Activated CD4-positive, CD25-positive, alpha-beta regulatory T cell treated with anti-CD3 and anti-CD28 coated beads, Interleukin-2, amount 50 U/mL, for 72 hours (primary cell): ENCODE measurements around the gene HRH4.

Experiments
- DNase-seq: peaks from one replicate; pipeline ENCODE4 v3.0.0; 2021

HRH4 gene

DNA sequence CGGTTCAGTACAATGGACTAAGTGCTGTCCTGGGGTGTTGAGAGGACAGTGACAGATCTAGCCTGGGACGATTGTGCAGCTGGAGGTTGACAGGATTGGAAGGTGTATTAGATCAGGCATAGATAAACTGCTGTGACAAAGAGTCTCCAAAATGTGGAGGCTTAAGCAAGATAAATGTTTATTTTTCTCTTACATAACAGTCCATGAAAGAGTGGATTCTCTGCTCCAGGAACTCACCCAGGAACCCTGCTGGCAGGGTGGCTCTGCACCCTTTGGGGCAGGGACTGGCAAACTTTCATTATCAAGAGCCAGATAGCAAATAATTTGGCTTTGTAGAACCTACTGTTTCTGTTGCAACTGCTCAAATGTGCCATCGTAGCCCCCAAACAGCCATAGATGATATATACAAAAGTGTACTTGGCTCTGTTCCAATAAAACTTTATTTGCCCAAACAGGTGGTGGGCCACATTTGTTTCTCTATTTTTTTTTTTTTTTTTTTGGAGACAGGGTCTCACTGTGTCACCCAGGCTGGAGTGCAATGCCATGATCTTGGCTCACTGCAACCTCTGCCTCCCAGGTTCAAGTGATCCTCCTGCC is 9.7 kb downstream of the HRH4 start:
- no peak for DNase-seq

GRCh38 chr18:24470805-24471204 is 10.4 kb downstream of the HRH4 start:
- no peak for DNase-seq

DNA sequence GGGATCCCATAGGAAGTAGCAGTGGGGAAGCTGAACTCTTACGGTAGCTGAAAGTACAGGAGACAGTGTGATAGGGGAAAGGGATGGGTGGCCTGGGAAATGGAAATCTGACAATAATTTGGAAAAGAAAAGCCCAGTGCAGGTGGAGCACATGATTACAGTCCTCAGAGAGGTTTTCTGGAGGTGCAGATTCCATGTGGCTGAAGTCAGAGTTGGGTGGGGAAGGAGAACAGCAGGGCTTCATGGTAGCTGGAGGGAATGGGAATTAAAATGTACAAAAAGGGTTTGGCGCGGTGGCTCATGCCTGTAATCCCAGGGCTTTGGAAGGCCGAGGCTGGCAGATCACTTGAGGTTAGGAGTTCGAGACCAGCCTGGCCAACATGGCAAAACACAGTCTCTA is 12.2 kb downstream of the HRH4 start:
- no peak for DNase-seq

- no peak for DNase-seq
Measured at GRCh38 chr18:24474406-24474805, 14.0 kb downstream of the HRH4 start.

DNA sequence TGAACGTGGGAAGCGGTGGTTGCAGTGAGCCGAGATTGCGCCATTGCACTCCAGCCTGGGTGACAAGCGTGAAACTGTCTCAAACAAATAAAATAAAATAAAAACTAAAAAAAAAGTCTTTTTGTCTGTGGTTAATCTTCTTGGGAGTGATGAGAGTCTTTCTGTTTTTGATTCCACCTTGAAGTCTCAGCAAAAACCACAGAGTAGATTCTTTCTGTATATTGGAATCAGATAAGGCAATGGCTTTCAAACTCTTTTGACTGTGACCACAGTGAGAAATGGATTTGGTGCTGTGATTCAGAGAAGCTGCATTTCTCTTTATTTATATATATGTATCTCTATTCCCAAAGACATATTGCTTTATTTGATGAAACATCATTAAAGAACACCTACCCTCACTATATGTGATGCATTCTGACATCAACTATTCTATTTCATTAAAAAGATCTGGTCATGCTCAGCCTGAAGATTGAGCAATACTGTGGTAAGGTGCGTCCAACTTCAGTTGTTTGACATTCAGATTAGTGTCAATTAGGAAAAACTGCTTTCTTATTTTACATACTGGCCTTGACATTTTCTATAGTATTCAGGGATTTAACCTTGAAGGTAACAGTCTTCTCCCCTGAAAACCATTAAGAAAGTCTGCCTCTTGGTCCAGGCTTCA is 15.6 kb downstream of the HRH4 start:
- DNase-seq: no peak

DNA sequence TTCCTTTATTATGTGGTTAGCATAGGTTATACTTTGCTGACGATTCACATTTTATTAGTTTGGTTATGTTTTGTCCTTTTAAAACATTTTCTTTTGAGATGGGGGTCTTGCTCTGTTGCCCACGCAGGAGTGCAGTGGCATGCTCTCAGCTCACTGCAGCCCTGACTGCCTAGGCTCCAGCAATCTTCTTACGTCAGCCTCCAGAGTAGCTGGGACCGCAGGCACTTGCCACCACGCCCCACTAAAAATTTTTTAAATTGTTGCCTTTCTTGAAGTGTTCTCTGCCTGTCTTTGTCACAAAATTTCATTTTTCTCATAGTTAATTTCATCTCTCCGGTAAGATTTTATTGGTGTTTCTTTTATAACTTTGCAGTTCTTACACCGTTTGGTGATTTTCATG is 18.9 kb downstream of the HRH4 start:
- DNase-seq: no peak

DNA sequence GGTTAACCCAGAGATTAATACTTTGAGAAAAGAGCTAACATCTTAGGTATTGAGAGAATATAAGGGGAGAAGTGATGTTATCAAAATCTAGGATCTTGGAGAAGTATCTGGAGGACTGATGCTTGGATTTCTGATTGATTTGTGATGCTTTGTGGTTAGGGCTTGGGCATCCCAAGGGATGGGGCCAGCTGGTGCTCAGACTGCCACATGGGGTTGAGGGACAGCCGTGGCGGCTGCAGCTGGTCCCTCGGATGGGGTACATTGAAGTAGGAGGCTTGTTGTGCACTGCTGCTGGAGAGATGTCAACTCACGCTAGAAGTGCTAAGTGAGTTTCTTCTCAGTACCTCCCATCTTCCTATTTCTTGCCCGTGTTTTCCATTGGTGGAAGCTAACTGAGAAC is 22.4 kb downstream of the HRH4 start:
- no peak for DNase-seq

DNA sequence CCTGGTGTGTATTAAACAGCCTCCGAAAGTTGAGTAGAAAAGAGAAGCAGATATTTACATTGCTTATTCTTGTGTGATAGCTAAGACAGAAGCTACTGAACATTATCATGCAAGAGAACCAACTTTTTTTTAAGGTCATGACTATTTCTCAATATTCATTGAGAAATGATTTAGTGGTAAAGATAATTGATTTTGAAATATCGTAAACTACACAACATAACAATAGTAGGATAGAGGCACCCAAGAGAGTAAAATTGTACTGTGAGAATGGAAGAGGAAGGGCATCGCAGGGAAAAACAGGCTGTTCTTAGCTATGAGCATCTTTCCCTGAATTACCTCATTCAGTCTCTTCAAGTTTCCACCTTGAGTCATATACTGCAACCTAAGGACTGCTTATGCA is 25.2 kb downstream of the HRH4 start:
- DNase-seq: no peak

GRCh38 chr18:24486684-24487083 is 26.2 kb downstream of the HRH4 start:
- DNase-seq: no peak

- no peak for DNase-seq
Measured at GRCh38 chr18:24488824-24489493, 28.5 kb downstream of the HRH4 start.

DNA sequence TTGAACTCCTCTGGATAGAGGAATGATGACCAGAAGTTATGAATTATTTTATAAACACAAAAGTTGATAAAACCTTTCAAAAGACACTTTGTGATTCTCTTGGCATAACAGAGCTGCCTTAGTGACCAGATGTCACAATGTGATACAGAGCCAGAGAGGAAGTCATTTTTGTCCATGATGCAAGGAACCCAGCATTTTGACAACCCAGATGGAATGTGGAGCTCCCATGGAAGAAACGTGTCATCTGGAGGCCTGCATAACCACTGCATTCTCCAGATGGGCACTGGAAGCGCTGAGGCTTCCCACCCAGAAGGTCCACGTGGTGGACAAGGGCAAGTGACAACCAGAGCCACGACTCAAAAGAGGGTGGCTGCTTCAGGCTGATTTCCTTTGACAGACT is 30.1 kb downstream of the HRH4 start:
- DNase-seq: no peak

DNA sequence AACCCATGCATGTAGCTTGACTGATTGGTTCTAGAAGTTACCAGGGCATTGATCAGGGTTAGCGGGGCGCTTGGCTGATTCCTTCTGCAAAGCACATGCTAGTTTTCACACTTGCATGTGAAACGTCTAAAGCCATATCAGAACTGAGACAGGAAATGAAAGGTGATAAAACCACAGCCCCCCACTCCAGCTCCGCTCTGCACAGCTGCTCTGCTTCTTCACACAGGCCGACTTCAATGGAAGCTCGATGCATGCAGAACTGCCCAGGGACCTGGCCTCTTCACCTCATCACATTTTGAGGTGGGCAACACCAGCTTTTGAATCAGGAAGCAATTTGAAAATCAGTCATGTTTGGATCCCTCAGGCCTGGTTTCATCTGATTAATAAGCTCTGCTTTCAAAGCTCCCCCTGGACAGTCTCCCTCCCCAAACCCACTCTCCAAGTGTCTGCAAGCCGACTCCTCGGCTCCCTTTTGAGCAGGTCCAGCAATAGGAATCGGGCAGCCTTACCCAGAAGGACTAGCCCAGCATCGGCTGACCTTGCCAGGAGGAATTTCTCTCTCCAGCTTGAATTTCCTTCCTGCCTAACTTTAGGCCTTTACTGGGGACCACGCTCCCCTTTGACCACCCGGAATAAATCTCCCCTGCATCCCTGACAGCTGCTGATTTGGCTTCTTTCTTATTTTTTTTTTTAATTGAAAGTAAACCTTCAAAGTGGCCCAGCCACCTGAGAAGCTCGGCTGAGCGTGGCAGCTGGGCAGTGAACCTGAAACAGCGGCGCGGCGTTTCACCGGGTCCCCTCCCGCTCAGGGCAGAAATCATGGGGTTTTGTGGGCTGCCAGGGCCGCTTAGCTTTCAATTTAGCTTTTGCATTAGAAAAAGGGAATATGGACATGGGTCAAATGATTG is 31.7 kb downstream of the HRH4 start:
- DNase-seq: no peak

DNA sequence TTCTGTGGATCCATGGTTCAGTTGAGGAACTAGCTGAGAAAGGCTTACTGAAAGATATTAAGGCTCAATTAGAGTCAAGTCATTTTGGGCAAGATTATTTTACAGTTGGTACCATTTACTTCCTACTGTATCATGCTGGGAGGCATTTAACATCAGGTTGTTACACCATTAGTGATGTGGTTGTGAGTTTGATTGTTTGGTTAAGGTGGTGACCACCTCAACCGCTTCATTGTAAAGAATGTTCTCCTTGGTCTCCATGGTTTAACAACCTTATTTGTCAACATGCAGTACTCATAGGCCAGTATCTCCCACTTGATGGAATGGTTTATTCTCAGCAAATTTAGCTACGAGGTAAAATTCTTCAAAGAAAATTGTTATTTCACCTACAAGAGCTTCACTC is 34.1 kb downstream of the HRH4 start:
- no peak for DNase-seq

DNA sequence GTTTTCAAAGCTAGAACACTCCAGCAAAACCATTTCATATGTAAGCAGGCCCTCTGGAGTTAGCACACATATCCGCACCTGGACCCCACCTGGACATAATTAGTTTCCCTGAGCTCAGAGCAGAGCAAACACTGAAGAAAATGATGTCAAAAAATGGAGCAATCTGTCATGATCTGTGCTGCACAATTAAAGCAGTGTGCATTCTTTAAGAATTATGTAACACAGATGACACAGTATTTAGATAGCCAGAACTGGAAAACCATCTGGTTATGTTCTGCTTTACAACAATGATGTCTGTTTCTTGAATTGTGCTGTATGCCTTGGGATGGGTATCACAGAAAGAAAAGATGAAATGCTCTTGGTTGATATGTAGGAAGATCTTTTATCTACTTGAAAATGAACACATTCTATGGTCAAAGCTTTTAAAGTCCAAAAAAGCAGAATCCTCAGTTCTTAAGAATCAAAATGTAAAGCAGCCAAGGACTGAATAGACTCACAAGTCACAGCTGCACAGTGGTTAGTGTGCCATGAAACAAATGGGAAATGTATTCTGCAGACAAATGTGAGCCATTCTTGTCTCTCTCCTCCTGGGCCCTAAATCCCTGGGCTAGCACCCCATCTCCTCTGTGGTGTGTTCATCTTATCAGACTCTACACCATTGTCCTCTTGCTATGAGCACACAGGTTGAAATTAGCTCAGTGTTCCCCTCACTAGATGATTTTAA is 36.8 kb downstream of the HRH4 start:
- no peak for DNase-seq

DNA sequence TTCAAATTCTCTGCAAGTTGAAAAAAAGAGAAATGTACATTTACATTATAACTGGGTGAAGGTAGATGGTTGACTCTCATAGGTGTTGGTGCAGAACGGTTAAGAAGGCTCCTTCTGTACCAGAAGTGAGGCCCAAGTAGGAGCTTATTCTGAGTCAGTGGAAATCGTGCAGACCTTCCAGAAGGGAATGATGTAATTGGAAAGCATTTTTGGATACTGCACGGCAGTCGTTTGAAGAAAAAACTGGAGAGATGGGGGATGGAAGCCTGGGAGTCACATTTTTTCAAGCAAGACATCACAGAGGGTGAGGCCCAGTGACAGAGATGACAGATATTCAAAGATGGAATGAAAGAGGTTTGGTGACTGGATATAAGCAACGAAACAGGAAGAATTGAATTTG is 39.4 kb downstream of the HRH4 start:
- no peak for DNase-seq

DNA sequence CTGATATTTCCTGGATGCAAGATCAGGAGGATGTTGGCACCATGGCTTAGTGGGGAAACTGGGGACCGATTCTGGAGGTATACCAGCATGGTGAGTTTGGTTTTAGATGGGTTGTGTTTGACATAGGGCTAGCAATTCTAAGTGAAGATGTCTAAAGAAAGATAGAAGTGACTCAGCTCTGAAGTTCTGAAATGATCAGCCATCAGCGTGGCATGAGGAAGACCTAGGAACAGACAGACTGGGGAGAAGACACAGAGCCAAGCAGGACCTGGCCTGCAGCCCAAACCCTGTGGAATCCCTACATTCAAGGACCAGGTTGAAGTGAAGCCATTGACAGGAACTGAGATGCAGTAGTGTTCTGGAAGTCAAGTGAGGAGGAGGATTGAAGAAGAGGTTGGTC is 39.8 kb downstream of the HRH4 start:
- DNase-seq: no peak

DNA sequence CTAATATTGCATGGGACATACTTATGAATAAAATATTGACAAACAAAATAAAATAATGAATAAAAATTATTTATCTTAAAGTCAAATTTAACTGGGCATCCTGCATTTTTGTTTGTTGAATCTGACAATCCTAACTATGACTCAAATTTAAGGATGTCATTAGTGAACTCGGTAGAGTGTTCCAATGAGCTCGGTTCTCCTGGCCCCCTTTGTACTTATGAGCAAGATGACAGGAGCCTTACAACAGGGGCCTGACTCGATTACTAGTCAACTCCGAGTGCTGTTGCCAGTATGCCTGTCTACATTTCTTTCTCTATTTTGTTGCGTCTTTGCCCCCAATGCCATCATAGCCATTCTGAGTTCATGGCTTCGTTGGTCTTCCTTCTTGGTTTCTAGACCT is 40.3 kb downstream of the HRH4 start:
- DNase-seq: no peak

GRCh38 chr18:24502667-24503523 is 42.5 kb downstream of the HRH4 start:
- no peak for DNase-seq

DNA sequence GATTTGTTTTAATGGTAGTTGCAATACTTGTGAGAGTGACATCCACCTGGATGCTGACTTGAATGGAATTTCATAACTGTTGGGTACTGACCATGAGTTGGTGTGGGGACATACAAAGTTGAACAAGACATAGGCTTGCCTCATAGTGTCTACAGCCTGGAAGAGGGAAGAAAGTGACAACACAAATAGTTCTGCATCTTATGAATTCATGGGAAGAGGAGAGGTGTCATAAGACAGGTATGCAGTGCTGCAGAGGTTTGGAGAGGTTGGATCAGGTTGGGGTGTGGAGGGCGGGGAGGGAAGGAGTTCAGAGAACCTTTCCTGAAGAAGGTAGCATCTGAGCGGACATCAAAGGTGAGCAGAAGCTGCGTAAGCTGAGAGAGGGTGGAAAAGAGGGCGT is 44.0 kb downstream of the HRH4 start:
- no peak for DNase-seq

DNA sequence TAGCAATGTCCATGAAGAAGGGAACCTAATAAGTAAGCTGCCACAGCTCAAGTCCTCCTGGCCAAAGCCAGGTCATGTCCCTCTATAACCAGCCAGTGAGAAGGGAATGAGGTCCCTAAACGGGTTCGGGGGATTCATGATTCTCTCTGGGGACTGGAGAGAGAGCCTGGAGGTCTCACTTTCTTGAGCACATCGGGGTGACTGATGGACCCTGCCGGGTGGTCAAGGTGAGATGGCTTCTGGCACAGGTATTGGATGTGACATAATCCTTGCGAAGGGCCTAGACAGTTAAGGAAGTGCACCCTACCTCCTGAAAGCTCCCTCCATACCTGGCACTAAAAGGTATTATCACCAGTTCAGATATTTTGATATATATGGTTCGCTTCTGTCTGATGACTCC is 45.7 kb downstream of the HRH4 start:
- no peak for DNase-seq

GRCh38 chr18:24509435-24509834 is 49.0 kb downstream of the HRH4 start:
- DNase-seq: no peak

- no peak for DNase-seq
Measured at GRCh38 chr18:24514439-24514838, 54.0 kb downstream of the HRH4 start.
